GM19238 (cell line): Measurements from ENCODE around the gene FAM240A.
"Not testable (repeated sequence)": the region's sequence is repeated elsewhere in the genome, so short reads cannot be mapped to it uniquely, and the experiment has no call there.

Source experiments
- DNase-seq: peaks from one replicate; pipeline ENCODE4 v3.0.0; 2011; ENCODE audit warnings: low spot score; ENCODE audit not compliant: insufficient read length

Gene FAM240A

GRCh38 chr3:46586738-46587246 is 25.5 kb upstream of the FAM240A start:
- DNase-seq = no peak

GRCh38 chr3:46587268-46587667 is 25.1 kb upstream of the FAM240A start:
- not testable (repeated sequence) for DNase-seq

- no peak for DNase-seq
These were observed 19.0 kb upstream of the FAM240A start for GRCh38 chr3:46593274-46593862.

GRCh38 chr3:46593979-46594378 is 18.3 kb upstream of the FAM240A start:
- DNase-seq = no peak

DNA sequence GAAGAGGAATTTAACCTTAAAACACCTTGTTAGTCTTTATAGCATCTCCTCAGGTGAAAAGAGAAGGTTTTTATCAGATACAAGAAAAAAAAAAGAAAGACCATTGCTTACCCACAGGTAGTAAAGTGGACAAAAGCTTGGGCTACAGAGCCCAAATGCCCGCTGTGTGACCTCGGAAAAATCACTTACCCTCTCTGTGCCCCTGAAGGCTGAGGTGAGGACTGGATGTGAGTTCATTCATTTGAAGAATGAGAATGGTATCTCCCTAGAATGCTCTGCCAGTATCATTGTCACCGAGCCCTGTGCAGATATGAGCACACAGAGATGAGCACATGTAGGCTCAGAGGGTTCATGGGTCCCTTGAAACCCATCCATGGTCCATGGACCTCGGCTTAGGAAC is 17.6 kb upstream of the FAM240A start:
- DNase-seq = no peak

- DNase-seq = no peak
These were observed 16.5 kb upstream of the FAM240A start for GRCh38 chr3:46595819-46596314.

DNA sequence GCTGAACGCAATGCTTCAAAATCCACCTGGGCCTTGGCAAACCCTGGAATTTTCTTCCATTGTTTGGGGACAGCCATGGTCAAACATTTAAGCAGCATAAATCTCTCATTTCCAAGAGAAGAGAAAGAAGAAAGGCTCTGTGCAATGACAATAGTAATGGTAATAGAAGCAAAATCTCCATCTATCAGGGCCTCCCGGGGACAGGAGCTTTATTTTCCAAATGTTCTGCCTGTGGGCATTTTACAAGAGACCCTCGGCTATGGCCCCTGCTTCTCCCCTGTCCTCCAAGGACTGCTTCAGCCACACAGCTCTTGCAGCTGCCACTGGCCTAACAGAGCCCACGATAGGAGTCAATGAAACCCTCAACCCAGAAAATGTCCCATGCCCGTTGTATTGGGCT is 12.7 kb upstream of the FAM240A start:
- DNase-seq = no peak

- DNase-seq = no peak
These were observed 8.8 kb upstream of the FAM240A start for GRCh38 chr3:46603446-46604046.

DNA sequence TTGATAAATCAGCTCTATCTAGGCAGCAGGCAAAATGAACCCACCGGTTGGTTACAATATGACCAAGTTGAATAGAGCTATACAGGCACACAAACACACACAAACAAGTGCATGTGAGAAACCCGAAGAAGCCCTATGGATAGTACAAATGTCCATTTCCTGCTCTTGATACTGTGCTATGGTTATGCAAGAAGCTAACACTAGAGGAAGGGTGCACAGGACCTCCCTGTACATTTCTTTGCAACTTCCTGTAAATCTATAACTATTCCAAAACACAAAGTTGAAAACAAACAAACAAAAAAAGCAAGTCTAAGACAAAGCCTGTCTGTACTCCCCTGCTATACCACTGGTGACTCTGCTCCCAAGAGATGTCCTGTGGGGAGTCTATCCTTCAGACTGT is 8.2 kb upstream of the FAM240A start:
- no peak for DNase-seq

DNA sequence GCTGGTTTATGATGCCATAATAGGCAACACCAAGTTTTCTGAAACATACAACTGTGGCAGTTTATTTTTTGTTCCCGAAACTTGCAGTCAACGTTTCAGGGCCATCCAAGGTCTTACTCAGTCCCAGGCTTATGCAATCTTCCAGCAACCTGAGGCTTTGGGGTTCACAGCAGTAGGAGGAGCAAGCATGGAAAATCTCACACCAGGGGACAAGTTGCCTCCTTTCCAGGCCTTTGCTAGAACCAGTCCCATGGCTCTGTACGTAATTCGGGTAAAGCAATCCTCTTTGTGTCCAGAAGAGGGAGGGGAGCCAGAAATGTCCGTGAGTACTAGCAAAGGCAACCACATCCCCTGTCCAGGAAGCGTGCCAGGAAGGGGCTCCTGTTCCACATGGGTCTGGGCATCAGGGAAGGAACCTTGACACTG is 4.7 kb upstream of the FAM240A start:
- no peak for DNase-seq

GRCh38 chr3:46609212-46609721 is 3.1 kb upstream of the FAM240A start:
- DNase-seq = no peak

GRCh38 chr3:46609944-46610722 is 2.2 kb upstream of the FAM240A start:
- no peak for DNase-seq

- DNase-seq = no peak
These were observed 1.1 kb downstream of the FAM240A start for GRCh38 chr3:46613313-46614005.

DNA sequence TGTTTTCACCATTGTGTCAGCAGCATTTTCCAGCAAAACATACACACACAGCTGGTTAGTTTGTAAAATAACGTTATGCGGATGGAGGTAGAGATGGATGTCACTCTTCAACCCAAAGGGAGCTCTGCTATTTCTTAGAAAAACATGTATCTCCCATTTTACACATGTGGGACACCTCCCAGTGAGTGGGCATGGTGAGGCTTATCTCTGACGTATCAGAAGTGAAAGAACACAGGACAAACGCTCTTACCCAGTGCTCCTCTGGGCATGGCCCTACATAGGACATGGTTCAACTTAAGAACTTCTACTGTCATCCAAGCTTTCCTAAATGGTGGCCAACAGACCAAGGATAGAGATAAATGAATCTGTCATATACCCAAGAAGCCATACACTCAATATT is 2.1 kb downstream of the FAM240A start:
- DNase-seq = no peak

- no peak for DNase-seq
These were observed 2.9 kb downstream of the FAM240A start for GRCh38 chr3:46615050-46615775.

- no peak for DNase-seq
These were observed 3.7 kb downstream of the FAM240A start for GRCh38 chr3:46615976-46616375.

- DNase-seq = no peak
These were observed 5.6 kb downstream of the FAM240A start for GRCh38 chr3:46617941-46618340.

DNA sequence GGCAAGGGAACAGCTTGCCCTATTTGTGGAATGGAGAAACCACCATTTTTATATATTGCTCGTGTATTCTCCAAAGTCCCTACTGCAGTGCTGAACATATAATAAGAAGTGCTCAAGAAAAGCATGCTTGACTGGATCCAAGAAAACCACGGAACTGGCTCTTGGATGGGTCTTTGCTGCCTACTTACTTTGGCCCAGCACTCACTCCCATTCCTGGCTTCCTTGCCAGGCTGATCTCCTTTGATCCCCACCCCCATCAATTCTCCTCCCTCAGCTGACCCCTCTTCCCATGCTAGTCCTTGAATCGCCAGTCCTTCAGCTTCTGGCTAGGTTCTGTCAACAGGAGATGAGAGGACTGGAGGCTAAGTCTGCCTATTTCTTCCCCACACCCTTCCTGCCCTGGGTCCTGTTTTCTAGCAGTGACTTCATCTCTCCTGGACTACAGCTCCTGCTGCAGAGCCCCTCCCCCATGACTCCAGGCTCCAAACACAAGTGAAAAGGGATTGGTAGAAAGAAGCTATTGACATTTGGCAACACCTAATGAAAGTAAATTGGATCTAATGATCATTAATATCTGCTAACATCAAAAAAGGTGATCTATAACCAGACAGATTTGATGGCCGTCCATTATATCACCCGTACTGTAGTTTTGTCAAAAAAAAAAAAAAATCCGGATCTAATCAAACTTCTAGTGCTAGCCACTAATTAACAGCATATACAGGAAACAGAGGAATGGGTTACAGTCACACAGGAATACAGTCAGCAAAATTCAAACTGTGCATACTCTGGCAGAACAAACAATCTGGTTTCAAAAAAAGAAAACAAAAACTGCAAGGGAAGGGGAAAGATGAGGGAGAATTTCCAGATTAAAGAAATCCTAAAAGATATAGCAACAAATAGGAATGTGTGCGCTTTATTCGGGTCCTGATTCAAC is 7.8 kb downstream of the FAM240A start:
- no peak for DNase-seq

DNA sequence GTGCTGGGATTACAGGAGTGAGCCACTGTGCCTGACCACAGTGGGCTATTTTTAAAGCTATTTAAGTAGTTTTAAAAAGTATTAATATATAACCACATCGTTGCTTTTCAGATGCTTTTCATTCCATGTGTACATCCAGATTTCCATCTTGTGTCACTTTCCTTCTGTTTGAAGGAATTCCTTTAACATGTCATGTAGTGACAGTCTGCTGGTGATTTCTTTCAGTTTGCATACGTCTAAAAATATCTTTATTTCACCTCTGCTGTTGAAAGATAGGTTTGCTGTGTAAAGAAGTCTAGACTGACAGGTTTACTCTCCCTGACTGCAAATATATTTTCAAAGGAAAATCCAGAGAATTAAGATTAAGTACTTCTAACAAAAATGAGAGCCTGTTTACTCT is 12.2 kb downstream of the FAM240A start:
- DNase-seq = no peak
